ENCODE results near the gene MPZL1.
"Not testable (repeated sequence)": the region's sequence is repeated elsewhere in the genome, so short reads cannot be mapped to it uniquely, and the experiment has no call there.

- TF ChIP-seq CTCF (IDR thresholded peaks at IDR 0.05 in 4 of 5, conservative IDR thresholded peaks at IDR 0.05 in 1 of 5); POLR2A (IDR thresholded peaks at IDR 0.05): not testable (repeated sequence)
Observed at GRCh38 chr1:167806235-167806634, 84.5 kb downstream of the MPZL1 start.

All from gastrocnemius medialis (tissue), 4 donors.